ENCODE results near the gene TEX36.

The TEX36 gene

DNA sequence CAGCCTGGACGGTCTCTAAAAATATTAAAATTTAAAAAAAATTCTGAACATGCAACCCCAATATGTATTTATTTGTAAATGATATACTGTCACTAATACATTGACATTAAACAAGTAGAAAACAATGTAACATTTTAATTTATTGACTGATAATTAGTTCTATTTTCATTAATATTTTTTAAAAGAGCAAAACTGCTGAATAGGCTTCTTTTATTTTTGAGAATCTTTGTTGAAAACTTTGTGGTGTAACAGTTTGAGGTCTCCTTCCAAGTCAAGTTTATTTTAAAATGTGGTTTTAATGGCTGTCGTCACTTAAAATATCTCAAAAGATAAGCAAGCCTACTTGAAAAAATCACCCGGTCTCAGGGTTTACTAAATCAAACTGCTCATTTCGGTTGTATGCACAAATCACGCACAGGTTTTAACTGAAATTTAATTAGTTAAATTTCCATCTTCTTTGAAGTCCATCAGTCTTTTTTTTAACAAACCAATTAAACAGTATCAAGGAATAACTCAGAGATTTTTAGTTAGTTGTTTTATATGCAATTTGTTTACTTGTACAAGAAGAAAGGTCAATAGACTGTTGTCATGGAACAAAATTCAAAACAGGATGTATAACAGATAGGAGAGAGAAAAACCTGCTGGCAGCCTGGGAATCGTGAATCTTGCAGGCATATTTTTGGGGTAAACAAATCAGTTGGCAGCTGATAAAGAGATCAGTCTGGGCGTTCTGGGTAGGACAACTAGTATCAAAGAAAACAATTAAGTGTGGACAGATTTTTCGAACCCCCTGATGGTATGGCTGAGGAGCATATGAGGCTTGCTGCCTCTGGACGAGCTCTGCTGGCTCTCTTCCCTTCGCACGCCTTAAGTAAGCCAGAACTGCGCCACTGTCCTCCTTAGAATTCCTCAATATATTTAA is 26.9 kb upstream of the TEX36 start:
- H3K4me2 ChIP-seq (ENCODE audit: low read length), result no peak overlapping the region
- H3K27me3 ChIP-seq (ENCODE audit: insufficient read depth, low read length), result no peaks in the 10 kb centered on the region; the same call in 1 of the 2 replicates
- no peak overlapping the region for H3K9ac ChIP-seq (ENCODE audit: low read length)

DNA sequence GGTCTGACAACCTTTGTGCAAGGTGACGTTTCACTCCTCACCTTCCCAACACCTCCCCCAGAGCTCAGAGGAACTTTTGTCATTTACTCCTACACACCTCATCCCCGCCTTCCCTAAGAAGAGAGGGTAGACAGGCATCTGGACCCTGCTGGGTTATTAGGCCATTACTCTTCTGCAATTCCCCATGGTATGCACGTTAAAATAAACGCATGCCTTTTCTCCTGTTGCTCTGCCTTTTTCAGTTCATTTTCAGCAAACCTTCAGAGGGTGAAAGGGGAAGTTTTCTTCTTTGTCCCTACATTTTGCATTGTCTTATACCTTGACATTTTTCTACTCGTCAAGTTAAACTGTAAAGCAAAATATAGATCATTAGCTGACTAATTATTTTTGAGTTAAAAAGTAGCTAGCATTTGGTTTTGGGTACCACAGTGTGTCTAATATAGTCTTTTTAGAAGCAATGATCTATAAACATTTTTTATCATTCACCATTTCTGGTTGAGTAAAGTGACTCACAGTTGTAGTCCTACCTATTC is 26.1 kb upstream of the TEX36 start:
- H3K4me1 ChIP-seq (ENCODE audit: insufficient read depth, low read length, severe bottlenecking), result no peaks in the 10 kb centered on the region
- no peaks in the 10 kb centered on the region for H3F3A ChIP-seq (ENCODE audit: insufficient read depth, low read length)
- no peaks in the 10 kb centered on the region for H4K20me1 ChIP-seq (ENCODE audit: insufficient read depth, low read length)
- H3K9me3 ChIP-seq (ENCODE audit: low read length), result no peaks in the 10 kb centered on the region
- no peak overlapping the region for H2AFZ ChIP-seq (ENCODE audit: low read length)
- no peak overlapping the region for H3K27ac ChIP-seq (ENCODE audit: low read depth, low read length, poor library complexity, severe bottlenecking)
- no peaks in the 10 kb centered on the region; the same call in 1 of the 2 replicates for H3K36me3 ChIP-seq (ENCODE audit: insufficient read depth, low read length)
- no peak overlapping the region for H3K9ac ChIP-seq (ENCODE audit: low read length)
- TF ChIP-seq EZH2 (IDR thresholded peaks at IDR 0.05; ENCODE audit: borderline replicate concordance, low read length), result no peak
- no peak for TF ChIP-seq CTCF (IDR thresholded peaks at IDR 0.05; ENCODE audit: low read length)
- no peaks in the 10 kb centered on the region for H3K9me2 ChIP-seq (ENCODE audit: low read depth, low read length)
- H3K4me2 ChIP-seq (ENCODE audit: low read length), result no peak overlapping the region
- no peak overlapping the region for H3K4me3 ChIP-seq (ENCODE audit: low read depth, low read length, poor library complexity, severe bottlenecking)
- no peaks in the 10 kb centered on the region for H3K79me2 ChIP-seq (ENCODE audit: insufficient read depth, low read length)
- H3K27me3 ChIP-seq (ENCODE audit: insufficient read depth, low read length), result no peaks in the 10 kb centered on the region; the same call in 1 of the 2 replicates

More for the DNA sequence above, 26.9 kb upstream of the TEX36 start:
- TF ChIP-seq EZH2 (IDR thresholded peaks at IDR 0.05; ENCODE audit: borderline replicate concordance, low read length) (no peak), CTCF (IDR thresholded peaks at IDR 0.05; ENCODE audit: low read length) (no peak)
- Histone ChIP-seq H3K79me2 (ENCODE audit: insufficient read depth, low read length) (no peaks in the 10 kb centered on the region), H4K20me1 (ENCODE audit: insufficient read depth, low read length) (no peaks in the 10 kb centered on the region), H3K27ac (ENCODE audit: low read depth, low read length, poor library complexity, severe bottlenecking) (no peak overlapping the region), H2AFZ (ENCODE audit: low read length) (no peak overlapping the region), H3K4me3 (ENCODE audit: low read depth, low read length, poor library complexity, severe bottlenecking) (no peak overlapping the region), H3K4me1 (ENCODE audit: insufficient read depth, low read length, severe bottlenecking) (no peaks in the 10 kb centered on the region), H3K36me3 (ENCODE audit: insufficient read depth, low read length) (no peaks in the 10 kb centered on the region; the same call in 1 of the 2 replicates), H3K9me3 (ENCODE audit: low read length) (no peaks in the 10 kb centered on the region), H3K9me2 (ENCODE audit: low read depth, low read length) (no peaks in the 10 kb centered on the region), H3F3A (ENCODE audit: insufficient read depth, low read length) (no peaks in the 10 kb centered on the region)

- H3K4me2 ChIP-seq (ENCODE audit: low read length), result no peak overlapping the region
- H3K4me1 ChIP-seq (ENCODE audit: insufficient read depth, low read length, severe bottlenecking), result no peaks in the 10 kb centered on the region
- H3F3A ChIP-seq (ENCODE audit: insufficient read depth, low read length), result no peaks in the 10 kb centered on the region
- no peaks in the 10 kb centered on the region for H3K9me2 ChIP-seq (ENCODE audit: low read depth, low read length)
- no peaks in the 10 kb centered on the region for H3K9me3 ChIP-seq (ENCODE audit: low read length)
- no peaks in the 10 kb centered on the region for H3K36me3 ChIP-seq (ENCODE audit: insufficient read depth, low read length)
- H3K79me2 ChIP-seq (ENCODE audit: insufficient read depth, low read length), result no peaks in the 10 kb centered on the region
- H3K9ac ChIP-seq (ENCODE audit: low read length), result no peak overlapping the region
- no peak for TF ChIP-seq CTCF (IDR thresholded peaks at IDR 0.05; ENCODE audit: low read length)
- TF ChIP-seq EZH2 (IDR thresholded peaks at IDR 0.05; ENCODE audit: borderline replicate concordance, low read length), result no peak
- no peak overlapping the region for H3K4me3 ChIP-seq (ENCODE audit: low read depth, low read length, poor library complexity, severe bottlenecking)
- no peaks in the 10 kb centered on the region for H4K20me1 ChIP-seq (ENCODE audit: insufficient read depth, low read length)
- H2AFZ ChIP-seq (ENCODE audit: low read length), result no peak overlapping the region
- H3K27me3 ChIP-seq (ENCODE audit: insufficient read depth, low read length), result no peaks in the 10 kb centered on the region
- no peak overlapping the region for H3K27ac ChIP-seq (ENCODE audit: low read depth, low read length, poor library complexity, severe bottlenecking)
Measured at GRCh38 chr10:125707541-125708468, 24.8 kb upstream of the TEX36 start.
